ENCODE data around the gene S100A10. TPM values are rescaled to one million over a fixed set of nuclear protein-coding genes. Genes with fewer than 3 reads are reported as not detected.

S100A10 gene
- total RNA-seq, result 100 to 1,000 TPM; 189 to 204 TPM
- 352 TPM for polyA plus RNA-seq (2013, experiment 1 of 2)
- 411 TPM for polyA plus RNA-seq (2013, experiment 2 of 2)
- total RNA-seq, result 13.0 to 142 (median 56.0) reads per million in 172 experiments

GRCh38 chr1:151993734-151994496 lies at the start of gene S100A10:
S100A10 (minus strand) TSS chr1:151993859; CDS start chr1:151986230, 7,629 bp downstream.
- peak; percentile 63 to 91 (median 80) for DNase-seq
- Mint-ChIP-seq H3K9me3 (no peaks in the 10 kb centered on the region), H3K27me3 (no peaks in the 10 kb centered on the region), H3K27ac (peak within 1 kb of the TSS; percentile 91), H3K4me1 (ENCODE audit: low read depth) (peaks cover 58% of the 10 kb centered on the region), H3K36me3 (ENCODE audit: low read depth) (peaks cover 25% of the 10 kb centered on the region), H3K4me3 (peak within 1 kb of the TSS; percentile 94)
- H3K27ac ChIP-seq (ENCODE audit: low read depth in 1 of 2, low read length in 2 of 2), result peak within 1 kb of the TSS; percentile 82 to 92
- peak within 1 kb of the TSS; percentile 95 for H3K4me3 ChIP-seq (ENCODE audit: low read length)
- CTCF ChIA-PET, result interaction anchor here (1.2 kb wide), 1 partner anchor 26 kb away, joined by 5 read pairs; no protein-coding TSS in a partner anchor
- intact Hi-C loops (cut with DNase I, micrococcal nuclease), result loop anchor here (1.0 to 10.0 kb wide), 7 partner anchors 26 to 549 kb away; partner anchors contain the start of gene MRPL9 (in 1 of the 2)
- H3K36me3 ChIP-seq (ENCODE audit: insufficient read depth, low read length), result peaks cover 3% of the 10 kb centered on the region
- POLR2A ChIA-PET, result interaction anchor here (1.0 to 1.6 kb wide), 8 partner anchors 8 to 97 kb away, joined by 3 to 7 read pairs (median 4); no protein-coding TSS in a partner anchor
- peak; percentile 88 for ATAC-seq (ENCODE audit: poor library complexity)
- H3K9me3 ChIP-seq (ENCODE audit: control insufficient read depth in 1 of 2, insufficient read depth in 1 of 2, low read length in 2 of 2), result no peaks in the 10 kb centered on the region
- H3K27me3 ChIP-seq (ENCODE audit: control insufficient read depth in 1 of 2, insufficient read depth in 2 of 2, low read length in 2 of 2), result no peaks in the 10 kb centered on the region
- peaks cover 53% of the 10 kb centered on the region for H3K4me1 ChIP-seq (ENCODE audit: insufficient read depth, low read length)
- no peak for TF ChIP-seq CTCF (IDR thresholded peaks at IDR 0.05)

- no peak for DNase-seq
- Mint-ChIP-seq H3K4me3 (no peak overlapping the region), H3K4me1 (ENCODE audit: low read depth) (peaks cover 21% of the 10 kb centered on the region), H3K36me3 (ENCODE audit: low read depth) (no peaks in the 10 kb centered on the region), H3K9me3 (no peaks in the 10 kb centered on the region), H3K27me3 (no peaks in the 10 kb centered on the region), H3K27ac (no peak overlapping the region)
- peaks cover 18% of the 10 kb centered on the region for H3K4me1 ChIP-seq (ENCODE audit: insufficient read depth, low read length)
- ATAC-seq (ENCODE audit: poor library complexity), result no peak
- TF ChIP-seq CTCF (IDR thresholded peaks at IDR 0.05), result no peak
- H3K9me3 ChIP-seq (ENCODE audit: control insufficient read depth in 1 of 2, insufficient read depth in 1 of 2, low read length in 2 of 2), result no peaks in the 10 kb centered on the region
- POLR2A ChIA-PET, result no interaction called here
- CTCF ChIA-PET, result interaction anchor here (1.3 kb wide), 1 partner anchor 7 kb away, joined by 4 read pairs; no protein-coding TSS in a partner anchor
- no peaks in the 10 kb centered on the region for H3K27me3 ChIP-seq (ENCODE audit: control insufficient read depth in 1 of 2, insufficient read depth in 2 of 2, low read length in 2 of 2)
- no peak overlapping the region for H3K27ac ChIP-seq (ENCODE audit: low read depth in 1 of 2, low read length in 2 of 2)
- no peaks in the 10 kb centered on the region for H3K36me3 ChIP-seq (ENCODE audit: insufficient read depth, low read length)
- intact Hi-C loops (cut with DNase I, micrococcal nuclease), result no loop called here
- no peak overlapping the region for H3K4me3 ChIP-seq (ENCODE audit: low read length)
These were observed 48.4 kb upstream of the S100A10 start for GRCh38 chr1:152042030-152042429.

GRCh38 chr1:152039886-152040285 lies 46.2 kb upstream of the S100A10 start:
- intact Hi-C loops (cut with DNase I, micrococcal nuclease), result no loop called here
- H3K4me3 Mint-ChIP-seq, result no peak overlapping the region
- H3K9me3 ChIP-seq (ENCODE audit: control insufficient read depth in 1 of 2, insufficient read depth in 1 of 2, low read length in 2 of 2), result no peaks in the 10 kb centered on the region
- H3K36me3 ChIP-seq (ENCODE audit: insufficient read depth, low read length), result no peaks in the 10 kb centered on the region
- no peak overlapping the region for H3K4me3 ChIP-seq (ENCODE audit: low read length)
- peaks cover 14% of the 10 kb centered on the region for H3K4me1 ChIP-seq (ENCODE audit: insufficient read depth, low read length)
- ChIA-PET CTCF (no interaction called here), POLR2A (interaction anchor here (1.0 kb wide), 1 partner anchor 9 kb away, joined by 3 read pairs; no protein-coding TSS in a partner anchor)
- peaks cover 28% of the 10 kb centered on the region for H3K4me1 Mint-ChIP-seq (ENCODE audit: low read depth)
- peaks cover 13% of the 10 kb centered on the region for H3K36me3 Mint-ChIP-seq (ENCODE audit: low read depth)
- H3K27me3 ChIP-seq (ENCODE audit: control insufficient read depth in 1 of 2, insufficient read depth in 2 of 2, low read length in 2 of 2), result no peaks in the 10 kb centered on the region
- DNase-seq, result no peak
- no peak for ATAC-seq (ENCODE audit: poor library complexity)
- no peak for TF ChIP-seq CTCF (IDR thresholded peaks at IDR 0.05)
- no peaks in the 10 kb centered on the region for H3K27me3 Mint-ChIP-seq
- no peak overlapping the region for H3K27ac ChIP-seq (ENCODE audit: low read depth in 1 of 2, low read length in 2 of 2)
- H3K9me3 Mint-ChIP-seq, result no peaks in the 10 kb centered on the region
- no peak overlapping the region for H3K27ac Mint-ChIP-seq

Data from CD4-positive, alpha-beta T cell (primary cell).